Skin epidermis (tissue), 12 donors: ENCODE measurements around the gene ZER1.
"Not testable (repeated sequence)": the region's sequence is repeated elsewhere in the genome, so short reads cannot be mapped to it uniquely, and the experiment has no call there.

Experiments used
- H3K27ac ChIP-seq, 21 experiments: fragments of 200-600 bp; sonication (generic) in 11 of 21; one replicate each; pipeline ENCODE4 v1.5.0; 2020; ENCODE audit warnings: mild to moderate bottlenecking in 3 of 21, inconsistent platforms in 2 of 21, moderate library complexity in 2 of 21
- H3K4me3 ChIP-seq, 7 experiments: fragments of 200-600 bp; sonication (generic) in 2 of 7; one replicate each; pipeline ENCODE4 v1.5.0; 2020; ENCODE audit warnings: inconsistent platforms in 2 of 7, mild to moderate bottlenecking in 2 of 7, moderate library complexity in 1 of 7

Gene ZER1

DNA sequence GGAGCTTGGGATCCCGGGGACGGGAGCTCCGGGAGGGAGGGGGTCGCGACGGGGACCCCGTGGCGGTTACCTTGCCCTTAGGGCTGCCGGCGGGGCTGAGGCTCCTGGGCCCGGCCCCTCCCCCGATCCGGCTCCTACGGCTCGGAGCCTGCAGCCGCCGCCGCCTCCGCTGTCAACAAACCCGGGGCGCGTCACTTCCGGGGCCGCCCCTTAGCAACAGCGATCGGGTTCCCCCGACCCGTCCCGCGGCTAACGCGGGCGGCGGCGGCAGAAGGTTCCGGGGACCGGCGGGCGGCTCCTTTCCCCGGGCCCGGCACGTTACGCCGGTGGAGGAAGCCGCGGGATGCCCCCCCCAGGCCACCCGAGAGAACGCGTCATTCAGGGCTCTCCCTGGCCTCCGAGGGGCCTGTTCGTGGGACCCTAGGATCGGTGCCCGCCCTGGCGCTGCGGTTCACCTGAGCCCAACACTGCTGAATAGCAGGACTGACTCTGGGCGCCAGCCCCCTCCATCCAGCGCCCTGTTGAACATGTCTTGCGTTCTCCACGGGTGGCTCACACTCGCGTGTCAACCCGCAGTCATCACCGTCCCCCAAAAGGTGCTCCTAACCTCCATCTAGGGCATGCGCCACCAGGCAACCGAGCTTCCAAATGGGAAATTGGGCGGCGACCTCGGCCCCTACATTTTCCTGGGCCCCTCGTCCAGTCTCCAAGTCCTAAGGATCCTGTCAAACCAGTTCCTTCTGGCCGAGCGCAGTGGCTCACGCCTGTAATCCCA is at the start of gene ZER1:
ZER1 (minus strand) TSS at position 183 of the 775 bp plus-strand sequence. CDS start 16,362 bp downstream, outside the sequence.
- Histone ChIP-seq H3K4me3 (peak within 1 kb of the TSS; percentile 77 to 99 (median 91)), H3K27ac (peak within 1 kb of the TSS; percentile 81 to 98 (median 94))

- H3K27ac ChIP-seq: peak overlapping the region in 1 of 21 experiments; percentile 16
These were observed 49.2 kb upstream of the ZER1 start for GRCh38 chr9:128820665-128821583.

DNA sequence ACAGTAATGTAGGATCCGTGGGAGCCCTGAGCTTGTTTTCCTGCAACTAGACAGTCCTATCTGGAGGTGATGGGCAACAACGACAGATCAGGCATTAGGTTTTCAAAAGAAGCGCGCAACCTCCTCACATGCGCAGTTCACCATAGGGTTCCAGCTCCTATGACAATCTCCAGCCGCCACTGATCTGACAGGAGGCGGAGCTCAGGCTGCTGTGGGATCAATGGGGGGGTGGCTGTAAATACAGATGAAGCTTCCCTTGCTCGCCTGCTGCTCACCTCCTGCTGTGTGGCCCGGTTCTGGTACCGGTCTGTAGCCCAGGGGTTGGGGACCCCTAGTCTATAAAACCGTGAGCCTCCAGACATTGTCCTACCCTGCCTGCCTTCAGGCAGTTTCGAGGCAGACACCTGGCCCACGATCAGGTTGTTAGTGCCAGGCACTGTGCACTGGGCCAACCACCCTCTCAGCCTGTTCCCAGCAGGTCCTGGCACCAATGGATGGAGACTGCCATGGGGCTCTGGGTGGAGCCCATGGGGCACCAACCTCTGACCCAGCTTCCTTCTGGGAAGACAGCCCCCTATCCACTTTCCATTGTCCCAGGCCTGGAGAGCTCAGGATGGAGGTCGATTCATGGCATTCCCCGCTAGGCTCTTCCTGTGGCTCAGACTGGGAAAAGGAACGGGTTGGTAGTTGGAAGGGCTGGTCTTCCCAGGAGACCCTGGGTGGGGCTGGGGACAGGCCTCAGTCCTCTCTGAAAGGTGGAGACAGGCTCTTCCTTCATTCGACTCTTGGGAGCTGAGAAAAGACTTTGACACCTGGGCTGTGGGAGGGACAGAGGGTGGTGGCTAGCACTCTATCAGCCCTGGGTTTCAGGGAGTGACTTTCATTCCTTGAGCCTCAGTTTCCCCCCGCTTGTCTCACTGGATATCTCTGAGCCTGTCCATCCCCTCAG is 48.3 kb upstream of the ZER1 start:
- Histone ChIP-seq H3K27ac (peak overlapping the region in 3 of 21 experiments; percentile 16 to 51 (median 34)), H3K4me3 (peak overlapping the region in 1 of 7 experiments; percentile 61)

More at GRCh38 chr9:128820665-128821583, 49.2 kb upstream of the ZER1 start:
- no peak overlapping the region for H3K4me3 ChIP-seq

- Histone ChIP-seq H3K4me3 (peak overlapping the region; percentile 47 to 64 (median 61)), H3K27ac (peak overlapping the region in 17 of 21 experiments; percentile 28 to 86 (median 78))
These were observed 47.4 kb upstream of the ZER1 start for GRCh38 chr9:128818839-128819715.

GRCh38 chr9:128818099-128818838 is 46.5 kb upstream of the ZER1 start, which contains the start of gene ENDOG:
ENDOG (plus strand) TSS chr9:128818500; CDS start chr9:128818685, 185 bp downstream.
- Histone ChIP-seq H3K27ac (peak within 1 kb of the TSS in 20 of 21 experiments; percentile 17 to 86 (median 78)), H3K4me3 (peak within 1 kb of the TSS; percentile 47 to 64 (median 61))

DNA sequence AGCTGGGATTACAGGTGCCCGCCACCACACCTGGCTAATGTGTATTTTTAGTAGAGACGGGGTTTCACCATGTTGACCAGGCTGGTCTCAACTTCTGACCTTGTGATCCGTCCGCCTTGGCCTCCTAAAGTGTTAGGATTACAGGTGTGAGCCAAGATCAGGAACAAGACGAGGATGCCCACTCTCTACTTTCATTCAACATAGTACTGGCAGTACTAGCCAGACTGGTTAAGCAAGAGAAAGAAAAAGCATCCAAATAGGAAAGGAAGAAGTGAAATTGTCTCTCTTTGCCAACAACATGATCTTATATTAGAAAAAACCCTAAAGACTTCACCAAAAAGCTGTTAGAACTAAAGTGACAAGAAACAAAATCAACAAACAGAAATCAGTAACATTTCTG is 39.1 kb upstream of the ZER1 start:
- no peak overlapping the region for H3K27ac ChIP-seq
- H3K4me3 ChIP-seq: no peak overlapping the region

- Histone ChIP-seq H3K27ac (no peak overlapping the region), H3K4me3 (no peak overlapping the region)
These were observed 38.1 kb upstream of the ZER1 start for GRCh38 chr9:128809831-128810230.

DNA sequence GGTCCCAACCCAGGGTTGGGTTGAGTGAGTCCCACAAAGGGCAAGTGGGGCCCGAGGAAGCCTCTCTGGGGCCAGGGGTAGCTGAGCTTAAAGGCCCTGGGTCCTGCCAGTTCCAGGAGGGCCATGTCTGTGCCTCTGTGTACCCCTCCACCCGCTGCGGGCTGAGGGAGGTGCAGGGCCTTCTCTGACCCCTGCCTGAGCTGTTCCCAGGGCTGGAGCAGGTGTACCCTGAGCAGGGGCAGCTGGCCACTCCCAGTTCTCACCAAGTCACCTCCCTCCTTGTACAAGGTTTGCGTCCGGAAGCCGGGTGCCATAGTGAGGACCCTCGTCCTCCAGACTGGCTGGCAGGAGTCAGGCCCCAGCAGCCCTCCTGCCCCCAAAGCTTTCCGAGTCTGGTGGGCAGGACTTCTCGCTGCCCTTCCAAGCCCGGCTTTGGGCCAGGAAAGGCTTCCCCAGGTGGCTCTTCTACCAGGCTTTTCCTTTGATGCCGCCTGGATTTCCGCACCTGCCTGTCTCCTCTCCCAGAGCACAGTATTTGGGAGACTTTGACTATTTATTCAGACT is 37.4 kb upstream of the ZER1 start:
- H3K27ac ChIP-seq: no peak overlapping the region

GRCh38 chr9:128808543-128808942 is 36.8 kb upstream of the ZER1 start:
- Histone ChIP-seq H3K4me3 (no peak overlapping the region), H3K27ac (no peak overlapping the region)

More for the DNA sequence above, 37.4 kb upstream of the ZER1 start:
- H3K4me3 ChIP-seq: no peak overlapping the region

GRCh38 chr9:128807827-128808226 is 36.1 kb upstream of the ZER1 start:
- Histone ChIP-seq H3K27ac (no peak overlapping the region), H3K4me3 (no peak overlapping the region)

- H3K27ac ChIP-seq: no peak overlapping the region
- no peak overlapping the region for H3K4me3 ChIP-seq
These were observed 33.9 kb upstream of the ZER1 start for GRCh38 chr9:128805661-128806060.

GRCh38 chr9:128802482-128802881 is 30.8 kb upstream of the ZER1 start:
- H3K27ac ChIP-seq: no peak overlapping the region
- H3K4me3 ChIP-seq: no peak overlapping the region

- Histone ChIP-seq H3K4me3 (no peak overlapping the region), H3K27ac (no peak overlapping the region)
These were observed 28.3 kb upstream of the ZER1 start for GRCh38 chr9:128800061-128800460.

- H3K4me3 ChIP-seq: no peak overlapping the region
- no peak overlapping the region for H3K27ac ChIP-seq
These were observed 27.2 kb upstream of the ZER1 start for GRCh38 chr9:128798896-128799295.

DNA sequence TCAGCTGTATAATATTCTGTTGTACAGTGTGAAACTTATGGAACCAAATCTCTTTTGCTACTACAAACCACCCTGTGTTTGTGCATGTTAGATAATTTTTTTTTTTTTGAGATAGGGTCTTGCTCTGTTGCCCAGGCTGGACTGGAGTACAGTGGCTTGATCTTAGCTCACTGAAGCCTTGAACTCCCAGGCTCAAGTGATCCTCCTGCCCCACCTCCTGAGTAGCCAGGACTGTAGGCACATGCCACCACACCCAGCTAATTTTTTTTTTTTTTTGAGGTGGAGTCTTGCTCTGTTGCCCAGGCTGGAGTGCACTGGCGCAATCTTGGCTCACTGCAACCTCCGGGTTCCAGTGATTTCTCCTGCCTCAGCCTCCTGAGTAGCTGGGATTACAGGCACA is 23.2 kb upstream of the ZER1 start:
- not testable (repeated sequence) for H3K4me3 ChIP-seq

DNA sequence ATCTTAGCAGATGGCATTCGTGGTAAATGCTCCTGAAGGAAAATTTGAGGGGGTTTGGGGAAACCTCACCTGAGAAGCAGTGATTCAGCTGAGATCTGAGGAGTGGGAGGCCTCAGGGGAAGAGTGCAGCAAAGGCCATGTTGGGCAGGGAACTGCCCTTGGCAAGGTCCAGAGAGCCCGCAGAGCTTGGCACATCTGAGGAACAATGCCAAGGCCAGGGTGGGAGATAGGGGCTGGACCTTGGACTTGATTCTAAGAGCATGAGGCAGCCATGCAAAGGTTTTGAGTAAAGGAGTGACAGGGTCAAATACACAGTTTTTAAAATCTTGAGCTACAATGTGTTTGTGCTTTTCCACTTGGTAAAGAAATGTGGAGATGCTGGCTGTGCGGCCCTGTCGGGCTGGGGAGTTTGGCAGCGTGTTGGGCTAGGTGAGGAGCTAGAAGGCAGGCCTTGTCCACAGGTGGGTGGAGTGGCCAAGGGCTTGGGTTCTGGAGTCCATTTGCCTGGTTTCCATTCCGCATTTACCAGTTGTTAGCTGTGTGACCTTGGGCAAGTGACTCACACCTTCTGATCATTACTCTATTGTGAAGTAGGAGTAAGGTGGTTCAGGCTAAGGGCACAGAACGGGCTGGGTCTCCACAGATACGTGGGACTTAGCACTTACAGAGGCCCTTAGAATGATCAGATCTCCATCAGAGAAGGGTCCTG is 21.4 kb upstream of the ZER1 start:
- Histone ChIP-seq H3K4me3 (no peak overlapping the region), H3K27ac (no peak overlapping the region)

More for the DNA sequence above, 23.2 kb upstream of the ZER1 start:
- not testable (repeated sequence) for H3K27ac ChIP-seq

DNA sequence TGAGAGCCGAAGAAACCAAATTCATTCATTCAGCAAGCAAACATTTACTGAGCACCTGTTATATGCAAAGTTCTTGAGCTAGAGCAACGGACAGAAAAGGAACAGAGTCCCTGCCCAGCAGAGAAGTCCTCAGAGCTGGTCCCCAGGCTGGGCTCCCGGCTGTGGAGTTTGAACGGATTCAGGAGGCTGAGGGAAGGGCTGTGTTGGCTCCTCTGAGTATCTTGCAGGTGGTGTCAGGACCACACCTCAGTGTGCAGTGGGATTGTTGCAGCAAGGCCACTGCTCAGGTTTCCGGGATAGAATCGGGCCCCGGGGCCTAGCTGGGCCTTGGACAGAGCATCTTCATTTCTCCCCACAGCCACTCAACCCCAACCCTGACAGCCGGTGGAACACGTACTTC is 20.4 kb upstream of the ZER1 start:
- H3K4me3 ChIP-seq: no peak overlapping the region
- no peak overlapping the region for H3K27ac ChIP-seq
